AG04449 (cell line): ENCODE data around the gene NAGPA.

Experiments
- CTCF ChIA-PET: fragments of 350-600 bp; formaldehyde crosslinking; extraction: SDS; loops from one replicate; lab custom pipeline; 2021; ENCODE audit warnings: antibody characterized with exemption; lab: Yijun Ruan, JAX
- POLR2A ChIA-PET: fragments of 400-600, 350-600 bp; formaldehyde crosslinking; extraction: SDS; loops from one replicate; lab custom pipeline; 2020; ENCODE audit warnings: antibody characterized with exemption, inconsistent platforms; lab: Yijun Ruan, JAX
- DNase-seq: peaks from one replicate; pipeline ENCODE4 v3.0.0-alpha.2; 2010; ENCODE audit warnings: low read depth, low spot score
- H3K4me3 ChIP-seq: 2 replicates; pipeline ENCODE4 v1.5.1; 2011; ENCODE audit warnings: low read depth, mild to moderate bottlenecking, control low read depth, low read length
- TF ChIP-seq, protein P1 (sequence below): IDR thresholded peaks from one replicate; pipeline ENCODE4 v1.5.1; 2011; ENCODE audit warnings: mild to moderate bottlenecking, moderate library complexity, low read length, control low read depth, inconsistent platforms; ENCODE audit not compliant: insufficient read depth; ENCODE audit errors: missing control alignments

Gene NAGPA

DNA sequence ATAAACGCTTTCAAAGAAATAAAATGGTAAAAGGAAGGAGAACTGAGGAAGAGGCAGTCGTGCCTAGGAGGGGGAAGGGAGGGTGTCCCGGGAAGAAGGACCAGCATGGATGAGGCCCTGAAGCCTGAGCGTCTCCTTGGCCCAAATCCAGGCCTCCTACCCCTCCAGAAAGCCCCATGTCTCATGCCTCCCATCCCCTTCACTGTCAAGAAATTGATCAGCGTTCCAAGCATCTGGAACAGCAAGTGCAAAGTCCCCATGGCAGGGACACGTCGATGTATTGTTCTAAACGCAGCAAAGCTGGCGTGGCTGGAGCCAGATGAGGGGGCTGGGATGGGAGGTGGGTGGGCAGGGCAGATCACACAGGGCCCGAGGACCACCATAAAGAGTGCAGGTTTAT lies 53.0 kb downstream of the NAGPA start:
- TF ChIP-seq, protein P1, sequence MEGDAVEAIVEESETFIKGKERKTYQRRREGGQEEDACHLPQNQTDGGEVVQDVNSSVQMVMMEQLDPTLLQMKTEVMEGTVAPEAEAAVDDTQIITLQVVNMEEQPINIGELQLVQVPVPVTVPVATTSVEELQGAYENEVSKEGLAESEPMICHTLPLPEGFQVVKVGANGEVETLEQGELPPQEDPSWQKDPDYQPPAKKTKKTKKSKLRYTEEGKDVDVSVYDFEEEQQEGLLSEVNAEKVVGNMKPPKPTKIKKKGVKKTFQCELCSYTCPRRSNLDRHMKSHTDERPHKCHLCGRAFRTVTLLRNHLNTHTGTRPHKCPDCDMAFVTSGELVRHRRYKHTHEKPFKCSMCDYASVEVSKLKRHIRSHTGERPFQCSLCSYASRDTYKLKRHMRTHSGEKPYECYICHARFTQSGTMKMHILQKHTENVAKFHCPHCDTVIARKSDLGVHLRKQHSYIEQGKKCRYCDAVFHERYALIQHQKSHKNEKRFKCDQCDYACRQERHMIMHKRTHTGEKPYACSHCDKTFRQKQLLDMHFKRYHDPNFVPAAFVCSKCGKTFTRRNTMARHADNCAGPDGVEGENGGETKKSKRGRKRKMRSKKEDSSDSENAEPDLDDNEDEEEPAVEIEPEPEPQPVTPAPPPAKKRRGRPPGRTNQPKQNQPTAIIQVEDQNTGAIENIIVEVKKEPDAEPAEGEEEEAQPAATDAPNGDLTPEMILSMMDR, result no peak
- POLR2A ChIA-PET, result no interaction called here
- CTCF ChIA-PET, result no interaction called here
- H3K4me3 ChIP-seq, result no peak overlapping the region
- DNase-seq, result no peak

DNA sequence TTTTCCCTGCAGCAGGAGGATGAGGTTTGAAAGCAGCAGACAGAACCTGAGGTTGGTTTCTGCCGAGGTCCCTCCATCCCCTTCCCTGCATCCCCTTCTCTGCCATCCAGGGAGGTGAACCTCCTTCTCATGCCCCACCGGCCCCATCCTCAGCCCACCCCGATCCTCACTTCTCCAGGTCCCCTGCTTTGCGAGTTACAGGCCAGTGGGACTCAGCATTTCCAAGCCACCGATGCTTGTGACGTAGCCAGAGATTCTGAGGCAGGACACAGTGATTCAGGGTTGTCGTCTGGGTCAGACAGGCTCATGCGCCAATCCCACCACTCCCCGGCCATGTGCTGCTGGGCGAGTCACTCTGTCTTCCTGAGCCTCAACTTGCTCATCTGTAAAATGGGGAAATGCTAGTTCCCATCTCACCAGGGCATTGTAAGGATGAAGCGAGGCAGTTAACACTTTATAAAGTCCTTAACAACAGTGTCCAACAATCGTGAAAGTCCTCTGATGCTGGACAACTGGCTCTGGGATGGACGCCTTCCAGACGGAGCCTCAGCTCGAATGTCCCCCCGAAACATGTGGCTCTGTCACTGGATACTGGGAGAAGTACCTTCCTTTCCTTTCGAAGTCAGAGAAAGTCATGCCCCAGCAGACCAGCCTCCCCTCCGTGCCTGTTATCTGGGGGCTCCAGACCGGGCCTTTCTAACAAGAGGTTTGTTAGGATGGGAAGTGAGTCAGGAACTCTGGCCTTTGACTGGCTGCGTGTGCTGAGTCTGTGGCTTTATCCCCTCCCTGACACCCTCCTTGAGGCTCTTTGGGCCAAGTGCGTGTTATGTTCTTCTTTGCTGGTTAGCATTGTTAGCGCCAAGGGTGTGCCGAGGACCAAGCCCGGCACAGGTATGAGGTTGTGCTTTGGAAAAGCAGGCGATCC lies 53.7 kb downstream of the NAGPA start:
- CTCF ChIA-PET, result no interaction called here
- H3K4me3 ChIP-seq, result no peak overlapping the region
- TF ChIP-seq, protein P1, result no peak
- no peak for DNase-seq
- POLR2A ChIA-PET, result no interaction called here

DNA sequence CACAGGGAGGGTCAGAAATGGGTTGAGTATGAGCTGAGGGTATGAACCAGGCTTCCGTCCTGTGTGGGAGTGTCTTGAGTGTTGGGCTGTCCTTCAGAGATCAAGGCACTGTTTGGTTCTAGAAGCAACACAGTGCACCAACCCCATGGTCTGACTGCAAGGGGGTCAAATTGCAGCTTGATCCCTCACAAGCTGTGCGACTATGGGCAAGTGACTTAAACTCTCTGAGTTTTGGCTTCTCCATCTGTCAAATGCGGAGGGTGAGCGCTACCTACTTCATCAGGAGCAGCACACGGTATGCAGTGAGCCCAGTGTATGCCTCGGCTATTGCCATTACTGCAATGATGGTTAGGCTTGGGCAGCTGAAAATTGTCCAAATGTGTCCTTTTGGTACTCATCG lies 54.6 kb downstream of the NAGPA start:
- DNase-seq, result no peak
- CTCF ChIA-PET, result no interaction called here
- TF ChIP-seq, protein P1, result no peak
- H3K4me3 ChIP-seq, result no peak overlapping the region
- POLR2A ChIA-PET, result no interaction called here

DNA sequence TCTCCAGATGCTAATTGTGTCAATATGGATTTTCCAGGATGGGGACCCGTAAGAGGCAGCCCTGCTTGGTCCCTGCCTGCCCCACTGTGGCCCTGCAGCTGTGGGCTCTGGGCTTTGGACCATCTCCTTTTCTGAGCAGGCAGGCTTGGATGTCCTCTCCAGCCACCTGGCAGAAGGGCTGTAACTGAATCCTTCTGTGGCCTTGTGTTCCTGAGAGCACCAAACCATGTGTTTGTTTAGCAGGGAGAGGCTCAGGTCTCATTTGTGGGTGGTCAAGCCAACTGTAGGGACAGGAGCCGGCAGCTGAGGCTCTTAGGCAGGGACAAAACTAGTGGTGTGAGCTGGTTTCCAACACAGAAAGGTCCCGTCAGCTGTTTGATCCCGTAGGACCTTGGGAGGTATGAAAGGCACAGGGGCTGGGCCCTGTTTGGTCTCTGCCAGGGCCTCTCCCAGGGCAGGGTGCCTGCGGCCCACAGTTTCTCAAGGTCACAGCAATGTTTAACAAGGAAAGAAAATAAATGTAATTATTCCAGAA lies 57.1 kb downstream of the NAGPA start:
- ChIA-PET CTCF (interaction anchor here (0.6 kb wide), 1 partner anchor 10 kb away, joined by 3 read pairs; no protein-coding TSS in a partner anchor), POLR2A (no interaction called here)

DNA sequence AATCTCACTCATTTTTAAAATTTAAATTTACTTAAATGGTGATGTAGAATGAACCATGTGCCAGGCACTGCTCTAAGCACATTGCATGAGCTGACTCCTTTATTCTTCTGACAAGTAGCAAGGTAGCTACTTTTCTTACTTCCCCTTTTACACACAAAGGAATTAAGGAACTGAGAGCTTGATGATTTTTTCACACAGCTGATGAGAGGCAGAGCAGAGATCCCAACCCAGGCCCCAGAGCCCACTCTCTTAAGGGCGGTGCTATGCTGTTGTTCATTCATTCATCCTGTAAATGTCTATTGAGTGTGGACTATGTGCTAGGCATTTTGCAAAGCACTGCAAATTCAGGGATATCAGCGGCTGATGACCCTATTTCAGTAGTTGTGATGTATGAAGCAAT lies 57.7 kb downstream of the NAGPA start:
- TF ChIP-seq, protein P1, result no peak
- CTCF ChIA-PET, result no interaction called here
- POLR2A ChIA-PET, result no interaction called here
- no peak for DNase-seq
- no peak overlapping the region for H3K4me3 ChIP-seq

More for the DNA sequence above, 57.1 kb downstream of the NAGPA start:
- DNase-seq, result no peak
- no peak overlapping the region for H3K4me3 ChIP-seq
- TF ChIP-seq, protein P1, result no peak
